GM12878 (cell line): ENCODE data around the gene ATP6V1G1.

ENCODE experiments used
- ATF3 ChIP-seq: IDR thresholded peaks from 2 replicates; pipeline ENCODE4 v1.6.1; 2011; ENCODE audit warnings: low read depth, mild to moderate bottlenecking, low read length, moderate library complexity, borderline replicate concordance; ENCODE audit errors: extremely low read depth
- CTCF ChIP-seq, 3 experiments: IDR thresholded peaks in 2 of 3; conservative IDR thresholded peaks in 1 of 3; 2 replicates each; pipeline ENCODE4 v1.5.1; 2011; ENCODE audit warnings: low read depth in 3 of 3, low read length in 3 of 3, mild to moderate bottlenecking in 3 of 3, control low read depth in 2 of 3, moderate library complexity in 2 of 3, inconsistent platforms in 1 of 3, mixed read lengths in 1 of 3; ENCODE audit not compliant: control insufficient read depth in 2 of 3, insufficient read depth in 1 of 3; ENCODE audit errors: extremely low read depth in 1 of 3
- DPF2 ChIP-seq: fragments of 450-650 bp; IDR thresholded peaks from 2 replicates; pipeline ENCODE4 v1.6.1; 2017; ENCODE audit warnings: mild to moderate bottlenecking
- TF ChIP-seq, protein P1 (sequence below): IDR thresholded peaks from 2 replicates; pipeline ENCODE4 v1.6.1; 2011; ENCODE audit warnings: borderline replicate concordance, low read depth, mild to moderate bottlenecking, moderate library complexity, mixed read lengths, low read length; ENCODE audit not compliant: insufficient read depth; ENCODE audit errors: extremely low read length
- TF ChIP-seq, protein P2 (sequence below): IDR thresholded peaks from 2 replicates; pipeline ENCODE4 v1.6.1; 2012; ENCODE audit warnings: low read depth, low read length, improper control_type of control experiment

DNA sequence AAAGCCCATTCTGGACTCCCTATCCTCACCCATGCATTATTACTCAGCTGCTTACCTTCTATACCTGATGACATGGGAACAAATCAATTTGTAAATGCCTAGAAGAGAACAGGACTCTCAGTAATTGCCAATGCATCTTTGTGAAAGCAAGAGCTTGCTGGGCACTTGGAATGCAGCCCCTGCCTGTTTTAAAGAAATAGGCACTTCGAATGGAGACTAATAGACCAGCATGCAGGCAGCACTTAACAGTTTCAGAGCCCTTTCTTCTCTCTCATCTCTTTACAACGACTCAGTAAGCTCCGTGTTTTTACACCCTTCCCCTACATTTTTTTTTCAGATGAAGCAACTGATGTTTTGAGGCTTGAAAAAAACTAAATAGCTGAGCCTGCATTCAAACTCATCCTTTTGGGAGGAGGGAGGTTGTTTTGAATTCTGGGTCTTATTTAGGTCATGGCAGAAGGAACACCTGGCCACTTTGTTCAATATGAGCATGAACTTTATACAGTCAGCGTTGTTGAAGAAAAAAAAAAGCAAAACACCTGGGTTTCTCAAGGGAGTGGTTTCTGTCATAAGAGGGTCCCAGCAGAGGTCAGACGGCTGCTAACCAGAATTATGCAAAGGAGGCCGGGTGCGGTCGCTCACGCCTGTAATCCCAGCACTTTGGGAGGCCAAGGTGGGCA lies 47.7 kb upstream of the ATP6V1G1 start:
- TF ChIP-seq DPF2 (no peak), CTCF (IDR thresholded peaks at IDR 0.05 in 2 of 3, conservative IDR thresholded peaks at IDR 0.05 in 1 of 3; ENCODE audit: control insufficient read depth in 2 of 3, extremely low read depth in 1 of 3, insufficient read depth in 1 of 3, low read depth in 3 of 3, low read length in 3 of 3) (no peak), ATF3 (no peak)
- TF ChIP-seq, protein P1, sequence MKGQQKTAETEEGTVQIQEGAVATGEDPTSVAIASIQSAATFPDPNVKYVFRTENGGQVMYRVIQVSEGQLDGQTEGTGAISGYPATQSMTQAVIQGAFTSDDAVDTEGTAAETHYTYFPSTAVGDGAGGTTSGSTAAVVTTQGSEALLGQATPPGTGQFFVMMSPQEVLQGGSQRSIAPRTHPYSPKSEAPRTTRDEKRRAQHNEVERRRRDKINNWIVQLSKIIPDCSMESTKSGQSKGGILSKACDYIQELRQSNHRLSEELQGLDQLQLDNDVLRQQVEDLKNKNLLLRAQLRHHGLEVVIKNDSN: no peak
- TF ChIP-seq, protein P2, sequence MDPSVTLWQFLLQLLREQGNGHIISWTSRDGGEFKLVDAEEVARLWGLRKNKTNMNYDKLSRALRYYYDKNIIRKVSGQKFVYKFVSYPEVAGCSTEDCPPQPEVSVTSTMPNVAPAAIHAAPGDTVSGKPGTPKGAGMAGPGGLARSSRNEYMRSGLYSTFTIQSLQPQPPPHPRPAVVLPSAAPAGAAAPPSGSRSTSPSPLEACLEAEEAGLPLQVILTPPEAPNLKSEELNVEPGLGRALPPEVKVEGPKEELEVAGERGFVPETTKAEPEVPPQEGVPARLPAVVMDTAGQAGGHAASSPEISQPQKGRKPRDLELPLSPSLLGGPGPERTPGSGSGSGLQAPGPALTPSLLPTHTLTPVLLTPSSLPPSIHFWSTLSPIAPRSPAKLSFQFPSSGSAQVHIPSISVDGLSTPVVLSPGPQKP: no peak
